ENCODE data around the gene CLTCL1. TPM values are rescaled to one million over a fixed set of nuclear protein-coding genes. Genes with fewer than 3 reads are reported as not detected.
A peak's percentile ranks its signal among the peaks of the same experiment; 100 is the strongest.
"Not testable (repeated sequence)": the region's sequence is repeated elsewhere in the genome, so short reads cannot be mapped to it uniquely, and the experiment has no call there.

The CLTCL1 gene
- total RNA-seq, 2 donors from 2014 or later: 2.1 to 4.6 TPM

DNA sequence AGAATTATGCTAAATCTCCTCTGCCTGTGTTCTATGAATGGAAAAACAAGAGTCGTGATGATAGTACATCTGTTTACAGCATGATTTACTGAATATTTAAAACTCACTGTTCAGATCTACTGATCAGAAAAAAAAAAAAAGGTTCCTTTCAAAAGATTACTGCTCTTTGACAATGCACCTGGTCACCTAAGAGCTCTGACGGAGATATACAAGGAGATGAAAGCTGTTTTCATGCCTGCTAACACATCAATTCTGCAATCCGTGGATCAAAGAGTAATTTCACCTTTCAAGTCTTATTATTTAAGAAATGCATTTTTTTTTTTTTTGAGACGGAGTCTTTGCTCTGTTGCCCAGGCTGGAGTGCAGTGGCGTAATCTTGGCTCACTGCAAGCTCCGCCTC, 30.7 kb downstream of the CLTCL1 start:
- intact Hi-C loops (cut with DNase I, micrococcal nuclease): no loop called here
- no peak for DNase-seq
- ATAC-seq: no peak

GRCh38 chr22:19260194-19260593, 31.3 kb downstream of the CLTCL1 start:
- intact Hi-C loops (cut with DNase I, micrococcal nuclease): no loop called here
- no peak for DNase-seq
- ATAC-seq: no peak

DNA sequence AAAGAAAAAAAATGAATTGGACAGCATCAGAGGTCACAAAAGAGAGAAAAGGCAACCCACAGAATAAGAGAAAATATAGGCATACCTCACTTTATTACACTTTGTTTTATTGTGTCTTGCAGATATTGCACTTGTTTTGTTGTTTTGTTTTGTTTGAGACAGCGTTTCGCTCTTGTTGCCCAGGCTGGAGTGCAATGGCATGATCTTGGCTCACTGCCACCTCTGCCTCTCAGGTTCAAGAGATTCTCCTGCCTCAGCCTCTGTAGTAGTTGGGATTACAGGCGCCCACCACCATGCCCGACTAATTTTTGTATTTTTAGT, 32.6 kb downstream of the CLTCL1 start:
- intact Hi-C loops (cut with DNase I, micrococcal nuclease): not testable (repeated sequence)

GRCh38 chr22:19258371-19258770, 33.1 kb downstream of the CLTCL1 start:
- intact Hi-C loops (cut with DNase I, micrococcal nuclease): no loop called here
- ATAC-seq: no peak
- no peak for DNase-seq

More for the DNA sequence above, 32.6 kb downstream of the CLTCL1 start:
- not testable (repeated sequence) for ATAC-seq, DNase-seq

GRCh38 chr22:19256362-19256761, 35.2 kb downstream of the CLTCL1 start:
- DNase-seq; intact Hi-C loops (cut with DNase I, micrococcal nuclease); ATAC-seq: not testable (repeated sequence)

DNA sequence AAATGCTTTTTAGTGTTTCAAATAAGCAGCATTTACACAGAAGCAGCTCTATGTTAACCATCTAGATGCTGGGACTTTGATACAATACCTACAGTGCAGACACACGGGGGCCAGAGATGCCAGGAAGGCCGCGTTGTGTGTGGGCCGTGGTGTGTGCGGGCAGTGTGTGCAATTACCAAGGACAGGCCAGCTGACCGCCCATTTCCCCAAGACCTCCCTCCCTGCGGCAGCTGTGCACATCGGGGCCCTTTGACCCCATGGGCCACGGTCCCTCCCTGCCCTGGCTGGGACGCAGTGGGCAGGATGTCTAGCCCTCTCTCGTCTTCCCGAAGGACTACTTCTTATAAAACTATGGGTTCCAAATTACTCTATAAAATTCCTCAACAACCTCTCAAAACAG, 38.4 kb downstream of the CLTCL1 start:
- ATAC-seq: no peak
- intact Hi-C loops (cut with DNase I, micrococcal nuclease): no loop called here
- no peak for DNase-seq

GRCh38 chr22:19244600-19245352, 46.7 kb downstream of the CLTCL1 start:
- intact Hi-C loops (cut with DNase I, micrococcal nuclease): no loop called here
- no peak for ATAC-seq
- no peak for DNase-seq

DNA sequence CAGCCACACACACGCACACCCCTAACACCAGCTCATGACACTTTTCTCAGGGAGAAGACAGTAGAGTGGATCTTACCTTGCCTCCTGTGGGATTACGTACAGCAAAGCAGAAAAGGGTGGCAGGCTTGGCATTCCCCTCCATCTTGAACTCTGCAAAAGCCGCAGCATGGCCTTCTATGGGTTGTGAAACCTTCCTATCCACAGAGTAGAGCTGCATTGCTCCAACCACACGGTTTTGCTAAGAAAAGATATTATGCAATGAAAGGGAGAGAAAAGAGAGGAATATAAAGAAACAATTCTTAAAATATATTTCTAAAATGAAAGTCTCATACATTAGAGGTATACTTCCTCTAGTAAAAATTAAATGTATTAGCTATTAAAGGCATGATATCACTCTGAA, 48.8 kb downstream of the CLTCL1 start:
- intact Hi-C loops (cut with DNase I, micrococcal nuclease): no loop called here
- DNase-seq (no peak), ATAC-seq (no peak)

GRCh38 chr22:19241593-19241906, 50.0 kb downstream of the CLTCL1 start:
- no peak for ATAC-seq
- no peak for DNase-seq
- intact Hi-C loops (cut with DNase I, micrococcal nuclease): no loop called here

- intact Hi-C loops (cut with DNase I, micrococcal nuclease): no loop called here
- ATAC-seq (no peak), DNase-seq (no peak)
Observed at GRCh38 chr22:19240813-19241592, 50.5 kb downstream of the CLTCL1 start.

GRCh38 chr22:19239464-19239863, 52.1 kb downstream of the CLTCL1 start:
- DNase-seq (no peak), ATAC-seq (no peak)
- intact Hi-C loops (cut with DNase I, micrococcal nuclease): no loop called here

DNA sequence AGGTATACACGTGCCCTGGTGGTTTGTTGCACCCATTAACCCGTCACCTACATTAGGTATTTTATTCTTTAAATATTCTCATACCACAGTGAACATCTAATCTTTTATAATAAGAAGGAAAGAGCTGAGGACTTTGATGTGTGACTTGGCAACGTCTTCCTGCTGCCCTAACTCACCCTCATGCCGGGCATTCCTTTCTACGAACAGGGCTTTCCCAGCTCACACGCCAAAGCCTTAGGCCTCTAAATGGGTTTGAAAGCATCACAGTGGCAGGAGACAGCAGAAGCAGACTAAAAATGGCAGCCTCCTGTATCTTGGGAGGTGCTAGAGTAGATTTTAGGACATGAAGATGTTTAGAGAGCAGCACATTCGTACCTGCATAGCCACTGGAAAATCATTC, 52.6 kb downstream of the CLTCL1 start:
- no peak for DNase-seq
- ATAC-seq: no peak
- intact Hi-C loops (cut with DNase I, micrococcal nuclease): no loop called here

DNA sequence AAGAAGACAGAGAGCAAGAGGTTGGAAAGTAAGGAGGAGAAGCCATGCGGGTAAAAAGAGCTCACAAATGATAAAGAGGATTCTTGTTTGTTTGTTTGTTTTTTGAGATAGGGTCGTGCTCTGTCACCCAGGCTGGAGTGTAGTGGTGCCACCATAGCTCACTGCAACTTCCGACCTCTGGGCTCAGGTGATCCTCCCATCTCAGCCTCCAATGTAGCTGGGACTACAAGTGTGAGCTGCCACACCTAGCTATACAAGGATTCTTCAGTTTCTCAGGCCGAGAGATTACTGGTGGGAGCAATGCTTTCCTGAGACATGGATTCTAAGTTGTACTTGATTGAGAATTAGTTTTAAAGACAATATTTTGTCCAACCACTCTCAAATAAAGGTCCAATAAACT, 55.6 kb downstream of the CLTCL1 start:
- ATAC-seq (no peak), DNase-seq (no peak)
- intact Hi-C loops (cut with DNase I, micrococcal nuclease): no loop called here

- intact Hi-C loops (cut with DNase I, micrococcal nuclease): no loop called here
- DNase-seq (no peak), ATAC-seq (no peak)
Observed at GRCh38 chr22:19234126-19234896, 57.2 kb downstream of the CLTCL1 start.

DNA sequence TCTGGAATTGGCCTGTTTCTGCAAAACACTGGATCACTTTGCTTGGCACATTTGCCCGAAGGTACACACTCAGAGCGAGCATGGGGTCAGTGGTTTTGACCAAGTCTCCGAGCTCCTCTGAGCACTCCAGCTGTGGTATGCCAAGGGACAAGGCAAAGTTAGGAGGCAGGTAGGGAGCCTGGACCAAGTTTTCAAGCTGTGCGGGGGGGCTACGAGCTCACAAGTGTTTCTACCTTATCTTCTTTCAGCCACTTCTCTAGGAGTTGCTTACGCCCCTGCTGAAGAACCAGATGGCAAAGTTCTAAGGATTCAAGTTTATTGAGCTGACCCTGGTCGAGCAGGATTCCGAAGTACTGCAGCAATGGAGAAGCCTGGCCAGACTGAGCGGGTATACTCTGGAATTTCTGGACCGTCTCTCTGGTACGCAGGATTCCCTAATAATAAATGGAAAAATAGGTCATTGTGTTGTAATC, 58.3 kb downstream of the CLTCL1 start:
- no peak for ATAC-seq
- intact Hi-C loops (cut with DNase I, micrococcal nuclease): no loop called here

GRCh38 chr22:19232623-19233022, 58.9 kb downstream of the CLTCL1 start:
- intact Hi-C loops (cut with DNase I, micrococcal nuclease): no loop called here
- no peak for DNase-seq
- ATAC-seq: peak; percentile 66

More for the DNA sequence above, 58.3 kb downstream of the CLTCL1 start:
- no peak for DNase-seq

DNA sequence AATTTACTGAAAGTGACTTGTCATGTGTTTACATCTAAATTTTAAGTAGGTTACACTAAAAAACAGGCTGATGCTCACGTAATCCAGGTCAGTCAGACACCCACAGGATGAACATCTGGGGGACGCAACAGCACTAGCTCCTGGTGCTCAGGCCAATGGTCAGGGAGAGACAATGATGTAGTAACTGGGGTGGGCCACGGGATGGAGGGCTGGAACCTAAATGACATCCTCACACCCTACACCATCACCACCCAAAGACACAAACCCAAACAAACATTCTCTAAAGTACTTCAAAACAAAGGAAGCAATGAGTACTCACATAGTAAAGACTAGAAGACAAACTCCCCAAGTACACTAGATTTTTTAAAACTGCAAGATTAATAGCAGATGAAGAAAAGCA, 59.5 kb downstream of the CLTCL1 start:
- DNase-seq: no peak
- no peak for ATAC-seq
- intact Hi-C loops (cut with DNase I, micrococcal nuclease): no loop called here

- DNase-seq: no peak
- intact Hi-C loops (cut with DNase I, micrococcal nuclease): no loop called here
- no peak for ATAC-seq
Observed at GRCh38 chr22:19229600-19229999, 61.9 kb downstream of the CLTCL1 start.

DNA sequence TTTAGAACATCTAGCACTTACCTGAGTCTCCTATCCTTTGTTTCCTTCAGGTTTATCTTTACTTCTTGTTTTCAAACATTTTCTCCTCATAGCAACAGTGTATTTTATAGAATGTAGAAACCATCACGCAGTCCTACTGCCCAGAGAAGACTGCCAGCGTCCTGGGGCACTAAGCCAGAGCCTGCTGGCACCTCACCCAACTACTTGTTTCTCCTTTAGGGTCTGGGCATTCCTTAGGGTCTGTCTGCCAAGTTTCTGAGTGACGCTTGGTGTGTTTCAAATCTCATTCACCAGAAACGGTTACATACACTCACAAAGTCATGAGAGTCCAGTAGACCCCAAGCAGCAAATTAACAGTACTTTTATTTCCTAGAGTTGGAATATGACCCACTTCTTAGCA, 63.3 kb downstream of the CLTCL1 start:
- ATAC-seq (no peak), DNase-seq (no peak)
- intact Hi-C loops (cut with DNase I, micrococcal nuclease): no loop called here

GRCh38 chr22:19226428-19226827, 65.1 kb downstream of the CLTCL1 start:
- DNase-seq (no peak), ATAC-seq (no peak)
- intact Hi-C loops (cut with DNase I, micrococcal nuclease): no loop called here

Data from left colon (tissue), 2 donors.